HG02642 (cell line): ENCODE measurements around the gene CREB3L2.
"Not testable (repeated sequence)": the region's sequence is repeated elsewhere in the genome, so short reads cannot be mapped to it uniquely, and the experiment has no call there.

Source experiments
- ATAC-seq: cut with Tn5 transposase; IDR thresholded peaks from one replicate; pipeline ENCODE4 v1.9.1; 2021; ENCODE audit warnings: mild to moderate bottlenecking; ENCODE audit not compliant: unreplicated experiment, poor library complexity

The CREB3L2 gene

DNA sequence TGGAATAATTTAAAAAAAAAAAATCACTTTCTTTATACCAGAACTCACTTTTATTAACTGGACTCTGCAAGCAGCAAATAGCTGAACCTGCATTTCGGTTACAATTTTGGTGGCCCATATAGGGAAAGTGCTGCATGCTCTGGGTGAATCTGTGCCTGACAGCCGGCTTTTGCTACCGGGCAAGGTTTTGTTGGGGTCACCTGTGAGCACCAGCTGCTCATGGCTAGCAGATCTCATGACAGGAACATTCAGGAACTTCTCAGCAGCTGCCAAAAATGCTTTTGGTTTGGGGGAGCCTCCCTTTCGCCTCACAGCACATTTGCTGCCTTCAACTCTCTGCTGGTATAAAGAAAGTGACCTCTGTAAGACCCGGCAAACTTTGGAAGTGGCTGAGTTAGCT is 13.2 kb upstream of the CREB3L2 start:
- no peak for ATAC-seq

GRCh38 chr7:138014686-138015085 is 12.8 kb upstream of the CREB3L2 start:
- no peak for ATAC-seq

DNA sequence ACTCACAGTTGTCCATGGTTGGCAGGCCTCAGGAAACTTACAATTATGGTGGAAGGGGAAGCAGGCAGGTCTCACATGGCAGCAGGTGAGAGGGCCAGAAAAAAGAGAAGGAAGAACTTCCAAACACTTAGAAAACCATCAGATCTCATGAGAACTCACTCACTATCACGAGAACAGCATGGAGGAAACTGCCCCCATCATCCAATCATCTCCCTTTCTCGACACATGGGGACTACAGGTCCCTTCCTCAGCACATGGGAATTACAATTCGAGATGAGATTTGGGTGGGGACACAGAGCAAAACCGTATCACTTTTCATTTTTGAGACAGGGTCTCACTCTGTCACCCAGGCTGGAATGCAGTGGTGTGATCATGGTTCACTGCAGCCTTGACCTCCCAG is 12.3 kb upstream of the CREB3L2 start:
- not testable (repeated sequence) for ATAC-seq

DNA sequence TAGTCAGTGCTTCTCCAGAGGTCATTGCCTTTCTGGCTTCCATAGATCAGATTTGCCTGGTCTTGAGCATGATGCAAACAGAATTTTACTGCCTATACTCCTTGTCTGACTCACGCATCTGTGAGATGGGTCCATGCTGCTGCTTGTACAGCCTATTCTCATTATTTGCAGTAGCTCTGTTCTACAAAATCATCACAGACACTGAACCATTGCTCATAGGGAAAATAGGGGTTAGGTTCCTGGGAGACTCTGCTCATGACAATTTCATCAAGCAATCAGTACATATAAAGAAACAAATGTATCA is 7.4 kb upstream of the CREB3L2 start:
- no peak for ATAC-seq

- ATAC-seq = peak; percentile 52
Measured at GRCh38 chr7:138008588-138009349, 6.9 kb upstream of the CREB3L2 start.

GRCh38 chr7:138008019-138008587 is 6.2 kb upstream of the CREB3L2 start:
- no peak for ATAC-seq

GRCh38 chr7:138006106-138006505 is 4.2 kb upstream of the CREB3L2 start:
- no peak for ATAC-seq

GRCh38 chr7:138004936-138005335 is 3.0 kb upstream of the CREB3L2 start:
- no peak for ATAC-seq

DNA sequence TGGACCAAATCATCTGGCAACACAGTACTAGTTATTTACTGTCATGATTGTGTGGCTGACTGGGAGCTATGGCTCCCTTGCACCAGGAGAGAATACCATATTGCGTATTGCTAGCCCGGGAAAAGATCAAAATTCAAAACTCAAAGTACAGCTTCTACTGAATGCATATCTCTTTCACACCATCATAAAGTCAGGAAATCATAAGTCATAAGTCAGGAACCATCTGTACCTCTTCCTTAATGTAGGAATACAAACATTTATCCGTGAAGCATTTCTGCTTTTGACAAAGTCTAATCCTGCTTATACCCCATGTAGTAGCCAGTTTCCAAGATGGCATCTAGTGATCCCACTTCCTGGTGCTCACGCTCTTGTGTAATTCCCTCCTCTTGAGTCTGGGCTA is 2.2 kb upstream of the CREB3L2 start:
- ATAC-seq = no peak

GRCh38 chr7:138002828-138003189 is 923 bp upstream of the CREB3L2 start:
- no peak for ATAC-seq

- peak; percentile 96 for ATAC-seq
Measured at GRCh38 chr7:138002096-138002827, 376 bp upstream of the CREB3L2 start.

GRCh38 chr7:138000081-138000701 is 1.7 kb downstream of the CREB3L2 start:
- no peak for ATAC-seq

DNA sequence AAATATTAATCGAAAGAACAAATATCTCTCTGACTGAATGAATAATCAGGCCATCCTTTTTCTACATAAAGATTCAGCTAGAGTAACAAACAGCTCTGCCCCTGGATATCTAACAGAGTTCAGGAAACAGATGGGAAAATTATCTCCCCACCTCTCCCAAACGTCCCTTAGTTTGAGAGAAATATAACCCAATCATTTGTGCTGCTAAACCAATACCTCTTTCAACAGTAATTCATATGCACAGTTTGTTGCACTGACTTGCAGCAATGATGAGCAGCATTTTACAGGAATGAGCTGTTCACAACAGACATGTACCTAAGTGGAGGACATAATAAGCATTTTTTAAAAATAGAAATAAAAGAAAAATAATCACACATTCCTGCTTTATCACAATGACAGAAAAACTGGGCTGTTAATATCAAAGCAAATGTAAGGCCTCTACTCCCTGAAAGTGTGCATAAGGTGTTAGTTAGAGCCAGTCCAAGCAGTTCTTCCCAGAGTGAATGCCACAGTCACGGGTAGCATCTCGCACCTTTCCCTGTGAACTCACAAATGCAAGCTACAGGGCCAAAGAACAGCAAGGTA is 2.3 kb downstream of the CREB3L2 start:
- no peak for ATAC-seq

- ATAC-seq = no peak
Measured at GRCh38 chr7:137998250-137998649, 3.6 kb downstream of the CREB3L2 start.

DNA sequence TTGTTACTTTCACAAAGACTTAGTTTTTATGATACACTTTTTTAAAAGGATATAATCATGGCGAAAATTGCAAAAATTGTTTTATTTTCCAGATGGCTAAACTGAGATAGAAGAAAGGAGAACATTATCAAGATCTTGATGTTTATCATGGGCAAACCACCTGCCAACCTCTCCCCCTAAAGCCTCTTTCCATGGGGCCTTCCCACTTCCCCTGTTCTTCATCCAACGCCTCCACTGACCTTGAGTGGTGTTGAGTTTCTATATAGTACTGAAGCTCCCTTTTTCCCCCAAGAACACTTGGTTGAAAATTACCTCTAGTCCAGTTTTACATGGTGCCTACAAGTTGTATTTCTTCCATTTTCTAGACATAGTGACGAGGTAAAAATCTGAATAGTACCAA is 5.0 kb downstream of the CREB3L2 start:
- ATAC-seq = no peak

DNA sequence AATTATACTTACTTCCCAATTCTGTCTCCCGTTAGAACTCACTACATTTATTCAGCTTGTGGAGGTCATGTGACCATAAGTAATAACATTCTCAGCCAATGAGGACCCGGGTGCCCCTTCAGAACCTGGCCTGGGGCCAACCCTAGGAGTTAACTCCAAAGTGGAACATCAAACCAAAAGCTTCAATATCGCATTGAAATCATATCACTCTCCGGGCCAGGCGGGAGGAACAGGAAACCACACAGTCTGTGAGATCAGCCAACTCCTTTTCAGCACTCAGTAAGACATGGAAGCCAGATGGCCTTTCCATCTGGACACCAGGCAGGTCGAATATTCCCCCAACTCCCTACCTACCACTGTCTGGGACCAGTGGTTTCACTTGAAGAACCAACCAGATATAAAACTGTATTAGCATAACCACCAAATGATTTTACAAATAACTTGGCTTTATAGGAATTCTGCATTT is 5.5 kb downstream of the CREB3L2 start:
- ATAC-seq = no peak

DNA sequence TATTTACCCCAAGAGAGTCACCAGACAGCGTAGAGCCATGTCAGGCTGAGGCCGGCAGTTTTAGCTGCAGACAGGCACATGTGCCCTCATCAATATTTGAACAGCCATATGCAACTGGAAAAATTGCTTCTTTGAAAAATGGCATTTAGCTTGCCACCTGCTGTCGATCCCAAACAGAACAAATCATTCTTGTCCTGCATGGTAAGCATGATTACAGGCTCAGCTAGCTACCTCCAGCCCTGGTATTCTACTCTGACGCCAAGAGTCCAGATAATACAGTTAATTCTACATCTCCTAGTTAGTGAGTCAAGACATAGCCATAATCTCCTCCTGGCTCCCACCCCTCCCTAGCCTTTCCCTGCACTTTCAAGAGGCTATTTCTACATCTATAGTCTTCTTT is 7.7 kb downstream of the CREB3L2 start:
- no peak for ATAC-seq

DNA sequence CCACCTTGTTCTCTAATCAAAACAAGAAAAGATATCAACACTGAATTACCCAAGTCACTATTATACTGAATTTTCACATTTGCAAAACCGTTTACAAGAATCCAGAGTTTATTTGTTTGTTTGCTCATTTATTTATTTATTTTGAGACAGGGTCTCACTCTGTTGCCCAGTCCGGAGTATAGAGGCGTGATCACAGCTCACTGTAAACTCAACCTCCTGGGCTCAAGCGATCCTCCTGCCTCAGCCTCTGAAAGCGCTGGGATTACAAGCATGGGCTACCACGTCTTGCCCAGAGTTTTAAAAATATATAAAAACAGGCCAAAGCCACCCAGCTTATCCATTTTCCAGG is 8.5 kb downstream of the CREB3L2 start:
- no peak for ATAC-seq

DNA sequence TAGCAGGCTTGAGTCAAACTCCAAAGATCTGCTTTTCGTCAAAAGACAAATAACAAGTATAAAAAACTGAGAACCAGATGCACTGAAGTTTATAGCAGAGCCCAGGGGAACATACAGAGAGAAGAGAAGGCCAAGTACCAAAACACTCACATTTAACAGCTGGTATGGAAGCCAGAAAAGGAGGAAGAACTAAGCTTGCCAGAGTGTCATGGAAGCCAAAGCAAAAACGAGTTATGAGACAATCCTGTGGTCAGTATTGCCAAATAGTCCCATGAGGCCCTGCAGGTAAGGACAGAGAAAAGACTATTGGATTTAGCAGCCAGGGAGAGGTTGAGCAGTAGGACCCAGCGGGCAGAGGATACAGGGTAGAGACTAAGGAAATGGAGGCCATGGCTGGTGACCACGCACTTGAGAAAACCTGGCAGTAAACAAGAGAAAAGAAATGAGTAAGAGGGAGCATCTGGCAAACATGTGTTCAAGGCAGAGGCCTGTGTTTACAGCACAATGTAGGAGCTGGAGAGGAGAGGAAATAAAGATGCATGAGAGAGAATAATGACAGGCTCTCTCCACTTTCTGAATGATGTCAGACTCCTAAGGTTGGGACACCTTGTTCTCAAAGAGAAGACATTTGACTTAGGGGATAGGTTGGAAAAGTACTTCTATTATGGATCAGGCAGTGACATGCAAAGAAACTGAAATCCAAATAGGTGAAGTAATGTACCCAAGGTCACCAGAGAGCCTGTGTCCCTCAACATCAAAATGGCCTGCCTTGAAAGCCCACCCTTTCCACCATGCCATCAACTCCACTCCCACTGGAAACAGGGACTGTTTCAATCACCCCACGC is 9.1 kb downstream of the CREB3L2 start:
- peak; percentile 59 for ATAC-seq

GRCh38 chr7:137992104-137992549 is 9.8 kb downstream of the CREB3L2 start:
- ATAC-seq = no peak
